NK-92 treated with Interleukin-12 subunit alpha and Interleukin-12 subunit beta, amount 100 ng/mL, for 24 hours (cell line): Measurements from ENCODE around the gene PLXNB3.
"Not testable (repeated sequence)": the region's sequence is repeated elsewhere in the genome, so short reads cannot be mapped to it uniquely, and the experiment has no call there.

Experiments
- DNase-seq: peaks from one replicate; lab custom pipeline; 2025; lab: John Stamatoyannopoulos, UW

Gene PLXNB3

GRCh38 chrX:153763989-153764755, at the start of gene PLXNB3:
TSS of gene PLXNB3 (plus strand) at chrX:153764249. CDS start at chrX:153765536, 1,287 bp downstream.
- DNase-seq, result peak; percentile 48

- no peak for DNase-seq
Measured at GRCh38 chrX:153714256-153714655, 49.8 kb upstream of the PLXNB3 start.

GRCh38 chrX:153717445-153717844, 46.6 kb upstream of the PLXNB3 start:
- no peak for DNase-seq

GRCh38 chrX:153719238-153719637, 44.8 kb upstream of the PLXNB3 start:
- DNase-seq, result no peak

- no peak for DNase-seq
Measured at GRCh38 chrX:153719701-153720100, 44.3 kb upstream of the PLXNB3 start.

- no peak for DNase-seq
Measured at GRCh38 chrX:153722704-153723350, 41.2 kb upstream of the PLXNB3 start.

DNA sequence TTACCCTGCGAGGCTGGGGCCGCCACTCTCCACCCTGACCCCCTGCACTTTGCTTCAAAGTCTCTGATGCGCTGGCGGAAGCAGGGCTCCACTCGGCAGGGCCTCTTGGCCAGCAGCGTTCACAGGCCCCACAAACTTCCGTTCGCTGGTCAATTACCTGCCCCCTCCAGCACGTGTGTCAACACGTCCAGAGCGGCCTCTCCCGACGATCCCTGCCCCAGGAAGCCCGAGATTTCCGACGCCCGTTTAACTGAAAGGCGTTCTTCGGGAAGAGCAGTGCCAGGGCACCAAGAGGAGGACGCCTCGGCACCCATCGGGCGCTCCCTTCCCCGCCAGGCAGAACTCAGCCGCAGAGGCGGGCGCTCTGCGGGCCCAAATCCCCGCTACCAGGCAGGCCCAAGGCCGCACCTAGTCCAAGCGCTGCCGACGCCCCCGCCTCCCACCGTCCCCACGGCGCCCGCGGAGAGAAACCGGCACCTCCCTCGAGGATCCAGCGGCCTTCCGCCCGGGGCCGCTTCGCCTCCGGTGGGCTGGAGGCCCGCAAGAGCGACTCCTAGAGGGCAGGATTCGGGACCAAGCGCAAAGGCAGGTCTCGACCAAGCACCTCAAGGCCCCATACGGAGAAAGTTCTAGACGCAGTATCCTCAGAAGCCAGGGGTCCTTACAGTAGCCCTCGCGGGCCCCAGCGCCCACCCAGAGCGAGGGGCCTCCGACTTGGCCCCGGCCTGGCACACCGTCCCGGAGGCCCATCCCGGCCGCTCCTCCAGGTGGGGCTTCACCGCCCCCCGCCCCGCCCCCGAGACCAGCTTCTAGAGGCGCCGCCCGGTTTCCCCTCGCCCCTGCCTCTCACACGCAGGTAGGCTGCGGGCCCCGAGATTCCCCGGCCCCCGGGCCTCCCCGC, 40.4 kb upstream of the PLXNB3 start:
- DNase-seq, result peak; percentile 56

DNA sequence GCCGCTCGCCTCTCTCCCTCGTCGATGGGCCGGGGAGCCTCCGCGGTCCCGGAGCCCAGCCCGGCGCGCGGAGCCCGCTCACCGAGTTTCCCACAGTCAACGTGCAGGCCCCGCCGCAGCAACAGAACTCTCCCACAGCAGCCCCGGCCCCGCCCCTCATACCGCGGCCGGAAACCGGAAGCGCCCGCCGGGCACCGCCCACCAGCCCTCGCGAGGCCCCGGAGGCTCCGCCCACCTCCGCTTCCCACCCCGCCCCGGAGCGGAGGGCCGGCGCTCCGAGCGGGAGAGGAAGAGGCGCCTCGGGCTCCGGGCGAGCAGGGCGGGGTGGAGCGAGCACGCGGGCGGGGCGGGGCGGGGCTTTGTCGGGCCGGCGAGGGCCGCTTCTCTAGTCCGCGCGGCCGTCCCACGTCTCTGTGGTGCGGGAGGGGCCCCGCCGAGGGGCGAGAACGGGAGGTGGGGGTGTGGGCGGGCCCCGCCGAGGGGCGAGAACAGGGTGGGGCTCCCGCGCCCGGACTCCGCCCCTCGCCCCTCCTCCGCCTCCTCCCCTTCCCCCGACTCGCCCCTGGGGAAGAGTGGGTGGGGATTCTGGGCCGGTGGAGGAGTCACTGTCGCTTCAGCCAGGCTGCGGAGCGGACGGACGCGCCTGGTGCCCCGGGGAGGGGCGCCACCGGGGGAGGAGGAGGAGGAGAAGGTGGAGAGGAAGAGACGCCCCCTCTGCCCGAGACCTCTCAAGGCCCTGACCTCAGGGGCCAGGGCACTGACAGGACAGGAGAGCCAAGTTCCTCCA, 39.6 kb upstream of the PLXNB3 start, which contains the start of the genes ABCD1 and BCAP31:
Gene ABCD1, plus strand, starts transcription at position 605 of the 787 bp plus-strand sequence. CDS start 411 bp downstream, outside the sequence.
Gene BCAP31, minus strand, starts transcription at position 136 of the 787 bp plus-strand sequence. CDS start 1,143 bp downstream, outside the sequence.
- peak; percentile 79 for DNase-seq

DNA sequence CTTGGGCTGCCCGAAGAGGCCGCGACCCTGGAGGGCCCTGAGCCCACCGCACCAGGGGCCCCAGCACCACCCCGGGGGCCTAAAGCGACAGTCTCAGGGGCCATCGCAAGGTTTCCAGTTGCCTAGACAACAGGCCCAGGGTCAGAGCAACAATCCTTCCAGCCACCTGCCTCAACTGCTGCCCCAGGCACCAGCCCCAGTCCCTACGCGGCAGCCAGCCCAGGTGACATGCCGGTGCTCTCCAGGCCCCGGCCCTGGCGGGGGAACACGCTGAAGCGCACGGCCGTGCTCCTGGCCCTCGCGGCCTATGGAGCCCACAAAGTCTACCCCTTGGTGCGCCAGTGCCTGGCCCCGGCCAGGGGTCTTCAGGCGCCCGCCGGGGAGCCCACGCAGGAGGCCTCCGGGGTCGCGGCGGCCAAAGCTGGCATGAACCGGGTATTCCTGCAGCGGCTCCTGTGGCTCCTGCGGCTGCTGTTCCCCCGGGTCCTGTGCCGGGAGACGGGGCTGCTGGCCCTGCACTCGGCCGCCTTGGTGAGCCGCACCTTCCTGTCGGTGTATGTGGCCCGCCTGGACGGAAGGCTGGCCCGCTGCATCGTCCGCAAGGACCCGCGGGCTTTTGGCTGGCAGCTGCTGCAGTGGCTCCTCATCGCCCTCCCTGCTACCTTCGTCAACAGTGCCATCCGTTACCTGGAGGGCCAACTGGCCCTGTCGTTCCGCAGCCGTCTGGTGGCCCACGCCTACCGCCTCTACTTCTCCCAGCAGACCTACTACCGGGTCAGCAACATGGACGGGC, 38.8 kb upstream of the PLXNB3 start:
- no peak for DNase-seq

DNA sequence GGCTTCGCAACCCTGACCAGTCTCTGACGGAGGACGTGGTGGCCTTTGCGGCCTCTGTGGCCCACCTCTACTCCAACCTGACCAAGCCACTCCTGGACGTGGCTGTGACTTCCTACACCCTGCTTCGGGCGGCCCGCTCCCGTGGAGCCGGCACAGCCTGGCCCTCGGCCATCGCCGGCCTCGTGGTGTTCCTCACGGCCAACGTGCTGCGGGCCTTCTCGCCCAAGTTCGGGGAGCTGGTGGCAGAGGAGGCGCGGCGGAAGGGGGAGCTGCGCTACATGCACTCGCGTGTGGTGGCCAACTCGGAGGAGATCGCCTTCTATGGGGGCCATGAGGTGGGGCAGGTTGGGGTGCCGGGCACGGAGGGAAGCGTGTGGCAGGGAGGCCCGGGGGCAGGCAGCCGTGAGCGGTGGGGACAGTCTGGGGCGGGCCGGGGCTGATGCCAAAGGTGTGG, 38.2 kb upstream of the PLXNB3 start:
- no peak for DNase-seq

- DNase-seq, result peak; percentile 16
Measured at GRCh38 chrX:153726286-153727122, 37.5 kb upstream of the PLXNB3 start.

GRCh38 chrX:153727123-153727931, 36.7 kb upstream of the PLXNB3 start:
- no peak for DNase-seq

DNA sequence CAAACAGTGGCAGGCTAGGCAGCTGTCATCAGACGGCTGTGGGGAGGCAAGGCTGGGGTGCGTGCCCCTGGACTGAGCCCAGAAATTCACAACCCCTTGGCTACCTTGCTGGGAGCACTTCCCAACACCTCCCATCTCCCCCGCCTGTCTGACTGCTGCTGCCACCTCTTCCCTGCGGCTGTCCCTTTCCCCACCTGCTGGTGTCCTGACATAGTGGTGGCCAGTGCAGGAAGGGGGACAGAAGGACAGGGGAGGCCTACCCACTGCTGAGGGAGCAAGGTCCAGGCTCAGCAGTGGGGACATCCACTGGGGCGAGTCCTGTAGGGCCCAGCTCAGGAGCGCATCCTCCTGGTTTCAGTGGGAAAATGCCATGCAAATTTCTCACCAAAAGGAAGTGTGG, 36.0 kb upstream of the PLXNB3 start:
- DNase-seq, result no peak

DNA sequence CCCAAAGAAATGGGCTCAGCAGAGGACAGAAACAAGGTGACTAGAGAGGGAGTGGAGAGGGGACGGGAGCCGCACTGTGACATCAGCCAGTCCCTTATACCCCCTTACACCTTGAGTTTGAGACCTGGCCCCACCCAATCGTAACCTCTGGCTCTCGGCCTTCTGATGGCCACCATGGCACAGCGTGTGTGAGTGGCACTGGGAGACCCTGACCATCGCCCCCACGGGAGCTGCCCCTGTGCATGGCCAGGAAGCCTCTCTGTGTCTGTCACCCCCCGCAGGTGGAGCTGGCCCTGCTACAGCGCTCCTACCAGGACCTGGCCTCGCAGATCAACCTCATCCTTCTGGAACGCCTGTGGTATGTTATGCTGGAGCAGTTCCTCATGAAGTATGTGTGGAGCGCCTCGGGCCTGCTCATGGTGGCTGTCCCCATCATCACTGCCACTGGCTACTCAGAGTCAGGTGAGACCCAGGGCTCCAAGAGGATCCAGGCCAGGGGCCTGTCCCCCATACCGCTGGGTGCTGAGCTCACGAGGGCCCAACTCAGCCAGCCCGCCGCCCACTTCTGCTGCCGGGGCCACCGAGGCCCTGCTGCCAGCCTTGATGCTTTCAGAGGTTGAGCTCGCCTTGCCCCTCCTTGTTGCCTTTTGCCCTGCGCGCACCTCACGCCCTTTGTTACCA, 35.0 kb upstream of the PLXNB3 start:
- DNase-seq, result no peak

DNA sequence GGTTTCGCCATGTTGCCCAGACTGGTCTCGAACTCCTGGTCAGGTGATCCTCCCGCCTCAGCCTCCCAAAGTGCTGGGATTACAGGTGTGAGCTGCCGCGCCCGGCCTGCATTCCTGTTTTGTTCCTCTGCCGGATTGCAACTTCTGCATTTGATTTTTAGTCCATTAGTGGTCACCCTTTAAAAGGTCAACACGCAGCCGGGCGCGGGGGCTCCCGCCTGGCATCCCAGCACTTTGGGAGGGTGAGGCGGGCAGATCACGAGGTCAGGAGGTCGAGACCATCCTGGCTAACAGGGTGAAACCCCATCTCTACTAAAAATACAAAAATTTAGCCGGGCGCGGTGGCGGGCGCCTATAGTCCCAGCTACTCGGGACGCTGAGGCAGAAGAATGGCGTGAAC, 33.9 kb upstream of the PLXNB3 start:
- DNase-seq, result not testable (repeated sequence)

DNA sequence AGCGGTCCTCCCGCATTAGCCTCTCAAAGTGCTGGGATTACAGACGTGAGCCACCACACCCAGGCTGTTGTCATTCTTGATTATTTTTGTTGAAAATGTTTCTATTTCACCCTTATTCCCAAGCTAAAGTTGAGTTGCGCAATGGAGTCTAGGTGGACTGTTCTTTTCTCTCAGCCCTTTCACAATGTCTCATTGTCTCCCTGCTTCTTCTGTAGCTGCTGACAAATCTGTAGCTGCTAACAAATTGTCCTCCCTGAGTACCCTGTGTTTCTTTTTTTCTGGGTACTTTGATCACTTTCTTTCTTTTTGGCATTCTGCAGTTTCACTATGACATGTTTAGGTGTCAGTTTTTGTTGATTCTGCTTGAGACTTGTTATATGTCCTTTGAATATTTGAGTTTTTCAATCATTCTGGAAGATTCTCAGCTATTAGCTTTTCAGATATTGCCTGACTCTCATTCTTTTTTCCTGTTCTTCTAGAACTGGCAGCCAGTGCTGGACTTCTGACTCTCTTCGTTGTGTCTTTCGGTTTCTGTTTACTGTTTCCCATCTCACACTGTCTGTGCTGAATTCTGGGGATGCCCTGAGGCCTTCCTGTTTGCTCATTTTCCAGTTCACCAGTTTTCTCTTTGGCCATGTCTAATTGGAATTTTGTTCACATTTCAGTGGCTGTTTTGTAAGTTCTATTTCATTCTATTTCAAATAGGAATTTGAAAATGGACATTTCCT, 32.8 kb upstream of the PLXNB3 start:
- DNase-seq, result no peak

- no peak for DNase-seq
Measured at GRCh38 chrX:153731845-153732215, 32.2 kb upstream of the PLXNB3 start.
